Fibroblast of pulmonary artery (primary cell): ENCODE results near the gene ATP1B2.

Experiments
- DNase-seq: peaks from one replicate; pipeline ENCODE4 v3.0.0-alpha.2; 2010; ENCODE audit warnings: low read depth
- H3K4me3 ChIP-seq: replicated peaks from 2 replicates; pipeline ENCODE4 v1.5.1; 2011; ENCODE audit warnings: low read depth, mild to moderate bottlenecking, control low read depth, low read length, moderate library complexity
- TF ChIP-seq, protein P1 (sequence below): IDR thresholded peaks from 2 replicates; pipeline ENCODE4 v1.5.1; 2011; ENCODE audit warnings: mild to moderate bottlenecking, control low read depth, low read length, inconsistent platforms; ENCODE audit errors: missing control alignments

Gene ATP1B2

GRCh38 chr17:7684851-7685532 is 34.3 kb downstream of the ATP1B2 start:
- DNase-seq, result no peak
- TF ChIP-seq, protein P1, sequence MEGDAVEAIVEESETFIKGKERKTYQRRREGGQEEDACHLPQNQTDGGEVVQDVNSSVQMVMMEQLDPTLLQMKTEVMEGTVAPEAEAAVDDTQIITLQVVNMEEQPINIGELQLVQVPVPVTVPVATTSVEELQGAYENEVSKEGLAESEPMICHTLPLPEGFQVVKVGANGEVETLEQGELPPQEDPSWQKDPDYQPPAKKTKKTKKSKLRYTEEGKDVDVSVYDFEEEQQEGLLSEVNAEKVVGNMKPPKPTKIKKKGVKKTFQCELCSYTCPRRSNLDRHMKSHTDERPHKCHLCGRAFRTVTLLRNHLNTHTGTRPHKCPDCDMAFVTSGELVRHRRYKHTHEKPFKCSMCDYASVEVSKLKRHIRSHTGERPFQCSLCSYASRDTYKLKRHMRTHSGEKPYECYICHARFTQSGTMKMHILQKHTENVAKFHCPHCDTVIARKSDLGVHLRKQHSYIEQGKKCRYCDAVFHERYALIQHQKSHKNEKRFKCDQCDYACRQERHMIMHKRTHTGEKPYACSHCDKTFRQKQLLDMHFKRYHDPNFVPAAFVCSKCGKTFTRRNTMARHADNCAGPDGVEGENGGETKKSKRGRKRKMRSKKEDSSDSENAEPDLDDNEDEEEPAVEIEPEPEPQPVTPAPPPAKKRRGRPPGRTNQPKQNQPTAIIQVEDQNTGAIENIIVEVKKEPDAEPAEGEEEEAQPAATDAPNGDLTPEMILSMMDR, result no peak
- peak overlapping the region; percentile 99 for H3K4me3 ChIP-seq

GRCh38 chr17:7685533-7686221 is 35.0 kb downstream of the ATP1B2 start:
- DNase-seq, result peak; percentile 95
- TF ChIP-seq, protein P1, result no peak
- peak overlapping the region; percentile 99 for H3K4me3 ChIP-seq

DNA sequence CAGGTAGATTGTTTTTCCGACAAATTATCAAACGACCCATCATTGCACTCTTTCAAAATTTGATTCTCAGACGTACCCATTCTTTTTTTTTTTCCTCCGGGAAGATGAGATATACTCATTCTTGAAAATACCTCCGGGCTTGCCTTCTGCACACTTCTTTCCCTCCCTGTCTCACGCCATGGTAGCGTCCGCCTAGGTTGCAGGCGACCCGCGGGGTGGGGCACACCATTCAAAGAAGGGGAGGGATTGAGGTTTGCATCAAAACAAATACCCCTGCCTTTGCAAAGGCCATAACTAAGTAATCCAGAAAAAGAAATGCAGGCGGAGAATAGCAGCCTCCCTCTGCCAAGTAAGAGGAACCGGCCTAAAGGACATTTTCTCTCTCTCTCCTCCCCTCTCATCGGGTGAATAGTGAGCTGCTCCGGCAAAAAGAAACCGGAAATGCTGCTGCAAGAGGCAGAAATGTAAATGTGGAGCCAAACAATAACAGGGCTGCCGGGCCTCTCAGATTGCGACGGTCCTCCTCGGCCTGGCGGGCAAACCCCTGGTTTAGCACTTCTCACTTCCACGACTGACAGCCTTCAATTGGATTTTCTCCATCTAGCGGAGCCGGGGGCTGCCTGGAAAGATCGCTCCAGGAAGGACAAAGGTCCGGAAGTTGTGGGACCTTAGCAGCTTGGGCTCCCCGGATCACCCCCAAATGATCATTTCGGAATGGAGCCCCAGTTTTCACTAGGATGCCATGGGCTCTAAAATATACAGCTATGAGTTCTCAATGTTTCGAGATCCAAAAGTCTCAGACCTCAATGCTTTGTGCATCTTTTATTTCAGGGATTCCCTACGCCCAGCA is 35.7 kb downstream of the ATP1B2 start:
- DNase-seq, result peak; percentile 85
- H3K4me3 ChIP-seq, result peak overlapping the region; percentile 99
- TF ChIP-seq, protein P1, result no peak

GRCh38 chr17:7687072-7687907 is 36.6 kb downstream of the ATP1B2 start, which contains the start of gene TP53:
Gene TP53 (minus strand): TSS chr17:7687490. CDS start chr17:7676594, 10,896 bp downstream.
- TF ChIP-seq, protein P1, result peak; percentile 4
- peak; percentile 92 for DNase-seq
- H3K4me3 ChIP-seq, result peak within 1 kb of the TSS; percentile 99

GRCh38 chr17:7687908-7688807 is 37.4 kb downstream of the ATP1B2 start, which contains the start of gene WRAP53:
Gene WRAP53 (plus strand): TSS chr17:7688477. CDS start chr17:7688649, 172 bp downstream.
- TF ChIP-seq, protein P1, result peak; percentile 98
- DNase-seq, result peak; percentile 99
- peak within 1 kb of the TSS; percentile 99 for H3K4me3 ChIP-seq
